DOHH2 (cell line): ENCODE measurements around the gene SRI.

Experiments used
- H3F3A ChIP-seq: fragments of 200-600 bp; sonication (generic), shearing (Covaris generic); 2 replicates; pipeline ENCODE4 v1.6.0; 2016; ENCODE audit warnings: antibody characterized with exemption, mild to moderate bottlenecking; ENCODE audit not compliant: control insufficient read depth, insufficient read depth
- H3K27ac ChIP-seq: fragments of 200-600 bp; sonication (generic); 2 replicates; pipeline ENCODE4 v1.5.1; 2014; ENCODE audit warnings: low read depth, mild to moderate bottlenecking, low read length, moderate library complexity
- H3K27me3 ChIP-seq: fragments of 200-600 bp; sonication (generic); 2 replicates; pipeline ENCODE4 v1.6.1; 2014; ENCODE audit warnings: mild to moderate bottlenecking, low read length, mixed read lengths; ENCODE audit not compliant: control insufficient read depth
- H3K36me3 ChIP-seq: fragments of 200-600 bp; sonication (generic); 2 replicates; pipeline ENCODE4 v1.6.1; 2014; ENCODE audit warnings: mild to moderate bottlenecking, low read length, moderate library complexity, mixed read lengths; ENCODE audit not compliant: control insufficient read depth
- H3K4me1 ChIP-seq: fragments of 200-600 bp; sonication (generic); 2 replicates; pipeline ENCODE4 v1.6.1; 2014; ENCODE audit warnings: mild to moderate bottlenecking, low read length, mixed read lengths; ENCODE audit not compliant: control insufficient read depth
- H3K4me2 ChIP-seq: fragments of 200-600 bp; sonication (generic); 2 replicates; pipeline ENCODE4 v1.6.0; 2014; ENCODE audit warnings: mild to moderate bottlenecking, low read length, moderate library complexity
- H3K4me3 ChIP-seq: fragments of 200-600 bp; sonication (generic); 2 replicates; pipeline ENCODE4 v1.5.1; 2014; ENCODE audit warnings: mild to moderate bottlenecking, low read length, mixed read lengths
- H3K79me2 ChIP-seq: fragments of 200-600 bp; sonication (generic); 2 replicates; pipeline ENCODE4 v1.6.1; 2014; ENCODE audit warnings: mild to moderate bottlenecking, low read length, mixed read lengths; ENCODE audit not compliant: control insufficient read depth
- H3K9me2 ChIP-seq: fragments of 200-600 bp; sonication (generic); replicated peaks from 2 replicates; pipeline ENCODE4 v1.6.1; 2014; ENCODE audit warnings: mild to moderate bottlenecking, low read length, mixed read lengths; ENCODE audit not compliant: control insufficient read depth
- H3K9me3 ChIP-seq: fragments of 200-600 bp; sonication (generic); 2 replicates; pipeline ENCODE4 v1.6.1; 2014; ENCODE audit warnings: antibody characterized with exemption, low read length, mixed read lengths; ENCODE audit not compliant: control insufficient read depth, insufficient read depth
- H4K20me1 ChIP-seq: fragments of 200-600 bp; sonication (generic); 2 replicates; pipeline ENCODE4 v1.6.0; 2014; ENCODE audit warnings: low read depth, mild to moderate bottlenecking, antibody characterized with exemption, low read length, moderate library complexity; ENCODE audit not compliant: control insufficient read depth, insufficient read depth
- EZH2phosphoT487 ChIP-seq: fragments of 200-600 bp; sonication (generic); IDR thresholded peaks from 2 replicates; pipeline ENCODE4 v1.6.1; 2017; ENCODE audit warnings: borderline replicate concordance, mild to moderate bottlenecking, antibody characterized with exemption, low read length, moderate library complexity, mixed read lengths
- TF ChIP-seq, protein P1 (sequence below): fragments of 200-600 bp; sonication (generic); IDR thresholded peaks from one replicate; pipeline ENCODE4 v1.5.1; 2014; ENCODE audit warnings: antibody characterized with exemption, mild to moderate bottlenecking, low read depth, low read length; ENCODE audit not compliant: poor library complexity, severe bottlenecking

SRI gene

GRCh38 chr7:88156356-88156755 is 63.5 kb downstream of the SRI start:
- H3K27ac ChIP-seq, result no peak overlapping the region
- TF ChIP-seq EZH2phosphoT487, result no peak
- TF ChIP-seq, protein P1, sequence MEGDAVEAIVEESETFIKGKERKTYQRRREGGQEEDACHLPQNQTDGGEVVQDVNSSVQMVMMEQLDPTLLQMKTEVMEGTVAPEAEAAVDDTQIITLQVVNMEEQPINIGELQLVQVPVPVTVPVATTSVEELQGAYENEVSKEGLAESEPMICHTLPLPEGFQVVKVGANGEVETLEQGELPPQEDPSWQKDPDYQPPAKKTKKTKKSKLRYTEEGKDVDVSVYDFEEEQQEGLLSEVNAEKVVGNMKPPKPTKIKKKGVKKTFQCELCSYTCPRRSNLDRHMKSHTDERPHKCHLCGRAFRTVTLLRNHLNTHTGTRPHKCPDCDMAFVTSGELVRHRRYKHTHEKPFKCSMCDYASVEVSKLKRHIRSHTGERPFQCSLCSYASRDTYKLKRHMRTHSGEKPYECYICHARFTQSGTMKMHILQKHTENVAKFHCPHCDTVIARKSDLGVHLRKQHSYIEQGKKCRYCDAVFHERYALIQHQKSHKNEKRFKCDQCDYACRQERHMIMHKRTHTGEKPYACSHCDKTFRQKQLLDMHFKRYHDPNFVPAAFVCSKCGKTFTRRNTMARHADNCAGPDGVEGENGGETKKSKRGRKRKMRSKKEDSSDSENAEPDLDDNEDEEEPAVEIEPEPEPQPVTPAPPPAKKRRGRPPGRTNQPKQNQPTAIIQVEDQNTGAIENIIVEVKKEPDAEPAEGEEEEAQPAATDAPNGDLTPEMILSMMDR, result no peak
- no peaks in the 10 kb centered on the region for H3K79me2 ChIP-seq
- H3K4me1 ChIP-seq, result no peaks in the 10 kb centered on the region
- no peak overlapping the region for H3K4me3 ChIP-seq
- no peak overlapping the region for H3K4me2 ChIP-seq
- H3K9me2 ChIP-seq, result no peaks in the 10 kb centered on the region
- no peaks in the 10 kb centered on the region for H4K20me1 ChIP-seq
- no peaks in the 10 kb centered on the region for H3F3A ChIP-seq
- no peaks in the 10 kb centered on the region for H3K27me3 ChIP-seq
- H3K9me3 ChIP-seq, result no peaks in the 10 kb centered on the region
- no peaks in the 10 kb centered on the region for H3K36me3 ChIP-seq

GRCh38 chr7:88155756-88156155 is 64.1 kb downstream of the SRI start:
- Histone ChIP-seq H4K20me1 (no peaks in the 10 kb centered on the region), H3K4me3 (no peak overlapping the region), H3K4me2 (no peak overlapping the region), H3K27me3 (no peaks in the 10 kb centered on the region), H3K27ac (no peak overlapping the region), H3K9me2 (no peaks in the 10 kb centered on the region), H3F3A (no peaks in the 10 kb centered on the region), H3K9me3 (no peaks in the 10 kb centered on the region), H3K4me1 (no peaks in the 10 kb centered on the region), H3K79me2 (no peaks in the 10 kb centered on the region), H3K36me3 (no peaks in the 10 kb centered on the region)
- no peak for TF ChIP-seq EZH2phosphoT487
- TF ChIP-seq, protein P1, result no peak
